HepG2 (cell line): ENCODE data around the gene ERF. TPM values are rescaled to one million over a fixed set of nuclear protein-coding genes. Genes with fewer than 3 reads are reported as not detected.

Experiments used
- ATAC-seq: fragments of 200-7000 bp; cut with Tn5 transposase; 3 replicates; pipeline ENCODE4 v1.9.1; 2020; ENCODE audit warnings: mild to moderate bottlenecking, moderate library complexity
- BruUV-seq: library from RNA; stranded (reverse); fragments of 400-500 nt; replicated peaks from 2 replicates; lab custom pipeline; 2021; lab: Mats Ljungman, UMichigan
- CTCF ChIA-PET: fragments of 300-600 bp; formaldehyde crosslinking; extraction: SDS; loops from one replicate; lab custom pipeline; 2021; ENCODE audit warnings: low total read pairs, inconsistent platforms, low intra/inter-chr PET ratio; lab: Yijun Ruan, JAX
- POLR2A ChIA-PET: fragments of 350-600 bp; sonication (Branson Sonifier 250); formaldehyde crosslinking; loops from one replicate; lab custom pipeline; 2020; ENCODE audit warnings: antibody characterized with exemption, inconsistent platforms; lab: Yijun Ruan, JAX
- DNase-seq: peaks from one replicate; pipeline ENCODE4 v3.0.0-alpha.2; 2015; ENCODE audit warnings: low spot score
- FAIRE-seq: peaks from 3 replicates; lab custom pipeline; 2011; peaks lifted over from hg19 to GRCh38; lab: Jason Lieb, UNC
- H2AFZ ChIP-seq: one replicate; pipeline ENCODE4 v1.6.1; 2011; ENCODE audit warnings: low read length, inconsistent platforms
- H3K27ac ChIP-seq: fragments of 300-600 bp; 3 replicates; pipeline ENCODE4 v1.8.0; 2011; ENCODE audit warnings: mixed run types, mild to moderate bottlenecking, mixed read lengths, low read length, inconsistent platforms; ENCODE audit not compliant: insufficient read depth; ENCODE audit errors: extremely low read length
- H3K27me3 ChIP-seq, 2 experiments: fragments of 200-600 bp in 1 of 2; 2 replicates in 1 of 2; 3 replicates in 1 of 2; pipeline versions ENCODE4 v1.6.0 to v1.8.0; 2011; ENCODE audit warnings: low read length in 2 of 2, mild to moderate bottlenecking in 2 of 2, moderate library complexity in 2 of 2, inconsistent platforms in 1 of 2; ENCODE audit not compliant: insufficient read depth in 2 of 2, control insufficient read depth in 1 of 2
- H3K36me3 ChIP-seq, 2 experiments: fragments of 200-600 bp in 1 of 2; replicated peaks in 1 of 2; 2 replicates in 1 of 2; 3 replicates in 1 of 2; pipeline versions ENCODE4 v1.5.1 to v1.8.0; 2011; ENCODE audit warnings: low read length in 2 of 2, inconsistent platforms in 1 of 2; ENCODE audit not compliant: insufficient read depth in 2 of 2, control insufficient read depth in 1 of 2
- H3K4me1 ChIP-seq: 2 replicates; pipeline ENCODE4 v1.5.1; 2012; ENCODE audit warnings: low read length, inconsistent platforms; ENCODE audit not compliant: insufficient read depth
- H3K4me2 ChIP-seq: 2 replicates; pipeline ENCODE4 v1.6.0; 2011; ENCODE audit warnings: low read depth, low read length, inconsistent platforms
- H3K4me3 ChIP-seq, 3 experiments: fragments of 200-600 bp in 1 of 3; sonication (generic), shearing (Covaris generic) in 1 of 3; replicated peaks in 1 of 3; 2 replicates each; pipeline ENCODE4 v1.5.1; 2011 to 2016; ENCODE audit warnings: low read length in 3 of 3, inconsistent platforms in 2 of 3, low read depth in 2 of 3, mild to moderate bottlenecking in 2 of 3, control low read depth in 1 of 3, mixed read lengths in 1 of 3; ENCODE audit not compliant: insufficient read depth in 1 of 3
- H3K79me2 ChIP-seq: one replicate; pipeline ENCODE4 v1.6.1; 2011; ENCODE audit warnings: low read length, inconsistent platforms; ENCODE audit not compliant: insufficient read depth
- H3K9ac ChIP-seq: 2 replicates; pipeline ENCODE4 v1.6.0; 2011; ENCODE audit warnings: mild to moderate bottlenecking, low read depth, low read length, inconsistent platforms; ENCODE audit not compliant: insufficient read depth
- H3K9me3 ChIP-seq: 2 replicates; pipeline ENCODE4 v1.5.1; 2012; ENCODE audit warnings: mild to moderate bottlenecking, low read length
- H4K20me1 ChIP-seq: 2 replicates; pipeline ENCODE4 v1.6.0; 2011; ENCODE audit warnings: inconsistent platforms, mild to moderate bottlenecking, low read length, moderate library complexity; ENCODE audit not compliant: insufficient read depth
- GATAD1 ChIP-seq: IDR thresholded peaks from 2 replicates; pipeline ENCODE4 v1.6.1; 2016; ENCODE audit warnings: missing genetic modification reagents, missing compliant biosample characterization
- HDAC2 ChIP-seq: sonication (generic); formaldehyde crosslinking; IDR thresholded peaks from 2 replicates; pipeline ENCODE4 v1.4.0; 2020; ENCODE audit warnings: missing genetic modification reagents
- KDM6A ChIP-seq: IDR thresholded peaks from 2 replicates; pipeline ENCODE4 v1.6.1; 2016; ENCODE audit warnings: low read depth
- NFE2 ChIP-seq: sonication (generic); formaldehyde crosslinking; IDR thresholded peaks from 2 replicates; pipeline ENCODE4 v1.4.0; 2020; ENCODE audit warnings: missing genetic modification reagents
- PHF21A ChIP-seq: sonication (generic); formaldehyde crosslinking; IDR thresholded peaks from 2 replicates; pipeline ENCODE4 v1.5.0; 2020; ENCODE audit warnings: mild to moderate bottlenecking, missing genetic modification reagents
- RARA ChIP-seq: IDR thresholded peaks from 2 replicates; pipeline ENCODE4 v1.6.1; 2016; ENCODE audit warnings: missing genetic modification reagents, missing compliant biosample characterization
- SNAPC2 ChIP-seq: sonication (generic); formaldehyde crosslinking; IDR thresholded peaks from 2 replicates; pipeline ENCODE4 v1.8.1; 2022; ENCODE audit warnings: mild to moderate bottlenecking, missing genetic modification reagents
- SNRNP70 ChIP-seq: fragments of 200-400 bp; formaldehyde crosslinking; IDR thresholded peaks from 2 replicates; pipeline ENCODE4 v1.6.1; 2017; ENCODE audit warnings: mild to moderate bottlenecking, low read depth, low read length, moderate library complexity
- TARDBP ChIP-seq: sonication (generic); formaldehyde crosslinking; IDR thresholded peaks from 2 replicates; pipeline ENCODE4 v1.8.0; 2022; ENCODE audit warnings: mild to moderate bottlenecking, missing genetic modification reagents
- ZBTB25 ChIP-seq: IDR thresholded peaks from 2 replicates; pipeline ENCODE4 v1.6.1; 2018; ENCODE audit warnings: missing genetic modification reagents
- ZBTB4 ChIP-seq: sonication (generic); formaldehyde crosslinking; IDR thresholded peaks from 2 replicates; pipeline ENCODE4 v1.4.0; 2020; ENCODE audit warnings: missing genetic modification reagents, mild to moderate bottlenecking, borderline replicate concordance
- ZNF44 ChIP-seq: sonication (generic); formaldehyde crosslinking; IDR thresholded peaks from 2 replicates; pipeline ENCODE4 v1.5.1; 2020; ENCODE audit warnings: mild to moderate bottlenecking, missing genetic modification reagents
- ZNF503 ChIP-seq: sonication (generic); formaldehyde crosslinking; IDR thresholded peaks from 2 replicates; pipeline ENCODE4 v1.4.0; 2020; ENCODE audit warnings: missing genetic modification reagents
- ZNF672 ChIP-seq: sonication (generic); formaldehyde crosslinking; IDR thresholded peaks from 2 replicates; pipeline ENCODE4 v1.8.1; 2022; ENCODE audit warnings: missing genetic modification reagents
- WGBS: methylation state at CpG from one replicate; pipeline ENCODE4 v1.1.6; 2017; ENCODE audit warnings: low lambda C conversion rate; 5-methylcytosine and 5-hydroxymethylcytosine counted together
- in situ Hi-C: cut with HindIII; loops from 2 replicates; pipeline ENCODE4 v1.10.0; 2017; ENCODE audit warnings: low pct_unique_long_range_greater_than_20kb; ENCODE audit not compliant: extremely low pct_ligation_motif_present
- intact Hi-C: fragments of 100-400 bp; cut with micrococcal nuclease; formaldehyde crosslinking; loops from one replicate; pipeline ENCODE4 v1.10.0; 2022; ENCODE audit not compliant: unreplicated experiment
- polyA plus RNA-seq, 8 experiments: library from polyadenylated mRNA; depleted of rRNA in 3 of 8; stranded (reverse) in 7 of 8; unstranded in 1 of 8; fragments of >200 nt; fragmentation: Illumina TruSeq in 4 of 8; extraction: Trizol in 4 of 8; gene quantifications; 2 replicates each; pipeline versions ENCODE4 v1.2.1 to v1.2.3, GENCODE V29; 2011 to 2016; ENCODE audit warnings: low read depth in 4 of 8, missing spikeins in 1 of 8, mixed read lengths in 1 of 8; ENCODE audit not compliant: insufficient read depth in 1 of 8
- total RNA-seq, 5 experiments: library from RNA; depleted of rRNA; stranded (reverse); fragments of >200 nt; fragmentation: Illumina TruSeq; extraction: Trizol; gene quantifications; 2 replicates each; pipeline ENCODE4 v1.2.3, GENCODE V29; 2016; ENCODE audit warnings: low read depth in 1 of 5

The ERF gene
- total and polyA plus RNA-seq, 2 of the 13 experiments (the other 11 are each of a cell fraction or from before 2014, with no cell fraction given) = 67.1 to 69.9 TPM

- H3K79me2 ChIP-seq = no peaks in the 10 kb centered on the region
- H3K4me2 ChIP-seq = no peak overlapping the region
- CTCF ChIA-PET = interaction anchor here (0.6 to 3.1 kb wide), 7 partner anchors 8 to 183 kb away, joined by 3 to 34 read pairs (median 5); partner anchors contain the start of gene ZNF526
- no peak overlapping the region for H2AFZ ChIP-seq
- no peaks in the 10 kb centered on the region for H3K27me3 ChIP-seq
- ATAC-seq (no peak), DNase-seq (no peak), FAIRE-seq (no peak)
- no TSS peak for BruUV-seq
- intact Hi-C loops = loop anchor here (1.0 to 2.0 kb wide), 2 partner anchors 48 to 157 kb away; no protein-coding TSS in a partner anchor
- no peak overlapping the region for H3K4me3 ChIP-seq
- TF ChIP-seq ZNF503 (CRISPR knock-in tag) (no peak), ZBTB25 (CRISPR knock-in tag) (no peak), NFE2 (CRISPR knock-in tag) (no peak), ZNF672 (CRISPR knock-in tag) (no peak), RARA (CRISPR knock-in tag) (no peak), TARDBP (CRISPR knock-in tag) (no peak), ZBTB4 (CRISPR knock-in tag) (no peak), PHF21A (CRISPR knock-in tag) (no peak), GATAD1 (no peak), HDAC2 (CRISPR knock-in tag) (no peak), SNRNP70 (no peak), ZNF44 (CRISPR knock-in tag) (no peak), SNAPC2 (CRISPR knock-in tag) (no peak), KDM6A (no peak)
- no peaks in the 10 kb centered on the region for H4K20me1 ChIP-seq
- H3K27ac ChIP-seq = no peak overlapping the region
- POLR2A ChIA-PET = interaction anchor here (1.0 kb wide), 1 partner anchor 47 kb away, joined by 4 read pairs; no protein-coding TSS in a partner anchor
- in situ Hi-C loops = loop anchor here (5.0 kb wide), 1 partner anchor 159 kb away; the partner anchor contains the start of gene POU2F2
- peaks cover 33 to 76% of the 10 kb centered on the region in 2 experiments; a peak in 4 of 5 replicates for H3K36me3 ChIP-seq
- no peaks in the 10 kb centered on the region for H3K9me3 ChIP-seq
- no peaks in the 10 kb centered on the region for H3K4me1 ChIP-seq
- 95% methylated on average over 9 of the region's 9 CpGs for WGBS
- H3K9ac ChIP-seq = no peak overlapping the region
Observed at GRCh38 chr19:42291435-42291810, 36.5 kb upstream of the ERF start.
